ENCODE data around the gene TOX3. TPM values are rescaled to one million over a fixed set of nuclear protein-coding genes. Genes with fewer than 3 reads are reported as not detected.

The TOX3 gene
- polyA plus RNA-seq, 1 donor from 2014 or later = 2.3 TPM

- peaks cover 77% of the 10 kb centered on the region for H3K79me2 ChIP-seq (replicated peaks; ENCODE audit: insufficient read depth, low read length)
Observed at GRCh38 chr16:52489894-52490293, 57.0 kb downstream of the TOX3 start.

GRCh38 chr16:52488837-52489289 lies 58.1 kb downstream of the TOX3 start:
- H3K36me3 ChIP-seq (ENCODE audit: insufficient read depth, low read length) = no peaks in the 10 kb centered on the region
- TF ChIP-seq SMC3 (conservative IDR thresholded peaks at IDR 0.05; ENCODE audit: poor library complexity) (no peak), EP300 (conservative IDR thresholded peaks at IDR 0.05; ENCODE audit: poor library complexity, severe bottlenecking) (no peak), CTCF (IDR thresholded peaks at IDR 0.05; ENCODE audit: poor library complexity, severe bottlenecking) (no peak), REST (IDR thresholded peaks at IDR 0.05; ENCODE audit: borderline replicate concordance) (no peak), RAD21 (conservative IDR thresholded peaks at IDR 0.05) (no peak), MXI1 (conservative IDR thresholded peaks at IDR 0.05; ENCODE audit: poor library complexity, severe bottlenecking) (no peak), TAF1 (IDR thresholded peaks at IDR 0.05; ENCODE audit: low read depth) (no peak), POLR2AphosphoS5 (IDR thresholded peaks at IDR 0.05) (no peak), EZH2 (IDR thresholded peaks at IDR 0.05; ENCODE audit: borderline replicate concordance, insufficient read depth, low read length, poor library complexity, severe bottlenecking) (no peak)
- no peak overlapping the region for H3K4me3 ChIP-seq (ENCODE audit: low read length)
- H3F3A ChIP-seq (ENCODE audit: insufficient read depth, low read length, poor library complexity, severe bottlenecking) = no peaks in the 10 kb centered on the region
- no peaks in the 10 kb centered on the region for H3K9me2 ChIP-seq (ENCODE audit: insufficient read depth, low read length)
- no peaks in the 10 kb centered on the region for H3K27me3 ChIP-seq (ENCODE audit: insufficient read depth, low read depth, low read length)
- H3K9me3 ChIP-seq (ENCODE audit: low read length) = no peaks in the 10 kb centered on the region
- H4K20me1 ChIP-seq (ENCODE audit: insufficient read depth) = no peaks in the 10 kb centered on the region
- peaks cover 73% of the 10 kb centered on the region for H3K79me2 ChIP-seq (replicated peaks; ENCODE audit: insufficient read depth, low read length)
- no peak overlapping the region for H3K27ac ChIP-seq (ENCODE audit: low read length)
- no peak overlapping the region for H3K9ac ChIP-seq (ENCODE audit: low read length)
- no peak overlapping the region for H3K4me2 ChIP-seq (ENCODE audit: low read length)
- H2AFZ ChIP-seq (ENCODE audit: low read depth, low read length) = no peak overlapping the region

More at GRCh38 chr16:52489894-52490293, 57.0 kb downstream of the TOX3 start:
- Histone ChIP-seq H3K36me3 (ENCODE audit: insufficient read depth, low read length) (no peaks in the 10 kb centered on the region), H3K4me3 (ENCODE audit: low read length) (no peak overlapping the region), H3K27ac (ENCODE audit: low read length) (no peak overlapping the region), H4K20me1 (ENCODE audit: insufficient read depth) (no peaks in the 10 kb centered on the region), H3F3A (ENCODE audit: insufficient read depth, low read length, poor library complexity, severe bottlenecking) (no peaks in the 10 kb centered on the region), H3K9ac (ENCODE audit: low read length) (no peak overlapping the region), H3K27me3 (ENCODE audit: insufficient read depth, low read depth, low read length) (no peaks in the 10 kb centered on the region), H3K9me2 (ENCODE audit: insufficient read depth, low read length) (no peaks in the 10 kb centered on the region), H2AFZ (ENCODE audit: low read depth, low read length) (no peak overlapping the region), H3K9me3 (ENCODE audit: low read length) (no peaks in the 10 kb centered on the region), H3K4me2 (ENCODE audit: low read length) (no peak overlapping the region)
- no peak for TF ChIP-seq TAF1 (IDR thresholded peaks at IDR 0.05; ENCODE audit: low read depth)
